C4-2B (cell line): ENCODE data around the gene ST3GAL6.

Experiments used
- H3K27ac ChIP-seq: fragments of 450-650 bp; 2 replicates; pipeline ENCODE4 v1.5.1; 2017
- ZFX ChIP-seq: fragments of 450-650 bp; IDR thresholded peaks from 2 replicates; pipeline ENCODE4 v1.6.1; 2017
- TF ChIP-seq, protein P1 (sequence below): fragments of 450-650 bp; conservative IDR thresholded peaks from 2 replicates; pipeline ENCODE4 v1.5.1; 2017; ENCODE audit warnings: mild to moderate bottlenecking

The ST3GAL6 gene

DNA sequence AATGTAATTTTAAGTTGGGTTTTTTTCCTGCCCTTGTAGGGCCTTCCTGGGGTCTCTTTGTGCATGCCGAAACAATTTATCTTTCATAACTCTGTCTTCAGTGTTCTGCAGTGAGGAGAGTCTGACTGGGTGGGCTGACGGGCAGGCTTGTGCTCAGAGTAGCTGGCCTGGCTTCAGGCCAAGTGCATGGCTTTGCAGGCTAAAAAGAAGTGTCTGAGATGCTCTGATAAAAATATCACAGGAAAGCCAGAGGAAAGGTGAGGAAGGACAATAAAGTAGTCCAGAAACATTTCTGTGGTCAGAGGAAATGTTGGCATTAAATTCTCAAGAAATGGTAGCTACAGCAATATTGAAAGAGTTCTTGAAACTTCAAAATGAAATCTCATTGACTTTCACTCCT, 25.5 kb downstream of the ST3GAL6 start:
- H3K27ac ChIP-seq: no peak overlapping the region

DNA sequence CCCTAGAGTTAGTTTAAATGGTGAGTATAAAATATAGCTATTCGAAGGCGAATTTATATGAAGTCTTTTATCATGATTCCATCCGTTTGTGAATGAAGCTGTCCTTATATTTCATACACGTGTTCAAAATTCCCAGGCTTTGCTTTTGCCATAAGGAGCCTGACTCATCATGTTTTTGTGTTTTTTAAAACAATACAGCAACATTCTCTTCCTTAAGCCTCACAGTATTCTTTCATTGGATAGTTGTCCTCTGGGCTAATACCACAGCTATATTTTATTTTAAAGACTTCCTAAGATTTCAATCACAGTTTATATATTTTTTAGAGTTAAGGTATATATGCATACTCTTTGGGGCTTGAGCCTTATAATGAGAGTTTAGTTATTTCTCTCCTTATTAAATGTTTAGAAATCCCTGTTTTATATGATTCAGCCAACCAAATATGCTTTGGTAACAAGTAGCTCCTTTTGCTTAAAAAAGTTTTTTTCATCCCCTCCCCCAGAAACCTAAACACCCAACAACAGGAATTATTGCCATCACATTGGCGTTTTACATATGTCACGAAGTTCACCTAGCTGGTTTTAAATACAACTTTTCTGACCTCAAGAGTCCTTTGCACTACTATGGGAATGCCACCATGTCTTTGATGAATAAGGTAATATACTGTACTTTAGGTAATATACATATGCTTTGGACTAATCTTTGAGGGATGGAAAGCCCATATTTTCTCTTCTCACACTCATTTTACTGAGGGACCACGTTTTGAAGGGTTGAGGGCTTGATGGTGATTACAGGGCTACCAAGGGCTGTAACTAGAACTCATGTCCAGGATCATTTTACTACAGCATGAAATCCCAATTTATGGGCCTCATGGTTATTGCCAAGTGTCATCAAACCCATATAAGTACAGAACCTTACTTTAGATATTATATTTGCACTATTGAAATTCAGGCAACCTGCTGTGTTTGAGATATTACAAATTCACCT, 28.5 kb downstream of the ST3GAL6 start:
- TF ChIP-seq, protein P1, sequence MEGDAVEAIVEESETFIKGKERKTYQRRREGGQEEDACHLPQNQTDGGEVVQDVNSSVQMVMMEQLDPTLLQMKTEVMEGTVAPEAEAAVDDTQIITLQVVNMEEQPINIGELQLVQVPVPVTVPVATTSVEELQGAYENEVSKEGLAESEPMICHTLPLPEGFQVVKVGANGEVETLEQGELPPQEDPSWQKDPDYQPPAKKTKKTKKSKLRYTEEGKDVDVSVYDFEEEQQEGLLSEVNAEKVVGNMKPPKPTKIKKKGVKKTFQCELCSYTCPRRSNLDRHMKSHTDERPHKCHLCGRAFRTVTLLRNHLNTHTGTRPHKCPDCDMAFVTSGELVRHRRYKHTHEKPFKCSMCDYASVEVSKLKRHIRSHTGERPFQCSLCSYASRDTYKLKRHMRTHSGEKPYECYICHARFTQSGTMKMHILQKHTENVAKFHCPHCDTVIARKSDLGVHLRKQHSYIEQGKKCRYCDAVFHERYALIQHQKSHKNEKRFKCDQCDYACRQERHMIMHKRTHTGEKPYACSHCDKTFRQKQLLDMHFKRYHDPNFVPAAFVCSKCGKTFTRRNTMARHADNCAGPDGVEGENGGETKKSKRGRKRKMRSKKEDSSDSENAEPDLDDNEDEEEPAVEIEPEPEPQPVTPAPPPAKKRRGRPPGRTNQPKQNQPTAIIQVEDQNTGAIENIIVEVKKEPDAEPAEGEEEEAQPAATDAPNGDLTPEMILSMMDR: no peak
- TF ChIP-seq ZFX: no peak
- no peak overlapping the region for H3K27ac ChIP-seq

More for the DNA sequence above, 25.5 kb downstream of the ST3GAL6 start:
- TF ChIP-seq, protein P1: no peak
- TF ChIP-seq ZFX: no peak

DNA sequence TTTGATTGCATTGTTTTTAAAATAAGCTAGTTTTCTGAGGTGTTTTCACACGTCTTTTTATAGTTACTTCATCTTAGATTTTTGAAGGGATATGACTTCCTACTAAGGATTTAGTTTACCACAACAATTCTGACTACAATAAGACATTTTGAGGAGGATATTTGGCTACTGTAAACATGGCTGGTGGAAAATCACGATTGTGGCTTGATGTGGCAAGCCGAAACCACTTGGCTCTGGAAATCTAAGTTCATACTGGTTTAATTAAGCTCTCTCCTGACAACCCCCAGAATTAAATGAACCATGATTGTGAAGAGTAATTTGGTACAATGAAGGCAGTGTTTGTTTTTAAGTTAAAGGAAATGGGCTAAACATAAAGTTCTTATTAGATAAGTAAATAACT, 30.8 kb downstream of the ST3GAL6 start:
- H3K27ac ChIP-seq: no peak overlapping the region
- no peak for TF ChIP-seq ZFX
- TF ChIP-seq, protein P1: no peak

DNA sequence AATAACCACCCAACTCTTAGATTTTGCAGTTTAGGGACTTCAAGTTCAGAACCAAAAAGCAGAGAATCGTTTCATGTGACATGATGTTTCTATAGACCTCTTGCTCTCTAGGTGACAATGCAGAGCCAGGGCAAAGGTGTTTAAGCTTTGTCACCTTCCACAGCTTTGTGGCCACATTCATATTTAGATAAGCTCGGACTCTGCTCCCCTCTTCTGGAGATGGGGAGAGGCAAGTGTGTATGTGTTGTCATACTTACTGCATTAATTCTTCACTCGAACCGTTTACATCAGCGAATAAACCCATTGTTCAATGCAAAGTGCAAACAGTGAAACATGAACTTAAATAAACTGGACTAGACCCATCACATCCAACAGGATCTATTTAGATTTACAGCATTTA, 33.2 kb downstream of the ST3GAL6 start:
- TF ChIP-seq, protein P1: no peak
- no peak for TF ChIP-seq ZFX
- H3K27ac ChIP-seq: no peak overlapping the region

DNA sequence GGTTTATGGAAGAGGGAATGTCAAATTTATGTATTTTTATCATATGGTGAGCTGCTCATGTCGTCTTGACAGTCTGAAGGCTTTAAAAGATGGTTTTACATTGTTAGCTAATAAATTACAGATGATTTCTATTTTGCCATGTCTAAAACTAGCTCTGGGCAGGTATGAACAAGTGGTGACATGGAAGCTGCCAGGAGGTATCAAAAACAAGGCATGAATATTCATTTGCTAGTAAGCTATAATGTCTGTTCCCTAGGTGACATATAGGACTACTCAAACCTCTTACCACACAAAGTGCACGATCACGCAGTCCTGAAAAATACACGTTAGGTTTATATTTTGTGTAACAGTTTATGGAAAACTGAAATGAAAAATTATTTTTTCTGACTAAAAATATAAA, 34.8 kb downstream of the ST3GAL6 start:
- no peak overlapping the region for H3K27ac ChIP-seq
- TF ChIP-seq, protein P1: no peak
- TF ChIP-seq ZFX: no peak

DNA sequence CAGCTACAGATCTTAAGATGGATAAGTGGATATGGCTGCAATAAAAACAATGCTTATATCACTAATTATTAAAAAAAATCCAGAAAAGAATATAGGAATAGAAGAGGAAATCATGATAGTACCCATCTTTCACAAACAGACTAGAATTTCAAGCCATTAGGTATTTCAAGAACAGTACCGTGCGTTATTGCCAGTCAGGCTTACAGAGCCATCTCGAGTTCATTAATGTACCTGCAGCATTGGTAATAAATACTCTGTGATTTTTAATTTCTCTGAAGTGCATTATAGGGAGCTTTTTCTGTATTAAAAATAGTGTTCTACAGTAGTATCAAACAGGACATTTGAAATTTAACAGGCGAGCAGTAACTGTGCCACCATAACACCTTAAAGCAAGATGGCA, 35.7 kb downstream of the ST3GAL6 start:
- no peak for TF ChIP-seq ZFX
- TF ChIP-seq, protein P1: peak; percentile 21; the same call in 1 of the 2 replicates
- no peak overlapping the region for H3K27ac ChIP-seq

DNA sequence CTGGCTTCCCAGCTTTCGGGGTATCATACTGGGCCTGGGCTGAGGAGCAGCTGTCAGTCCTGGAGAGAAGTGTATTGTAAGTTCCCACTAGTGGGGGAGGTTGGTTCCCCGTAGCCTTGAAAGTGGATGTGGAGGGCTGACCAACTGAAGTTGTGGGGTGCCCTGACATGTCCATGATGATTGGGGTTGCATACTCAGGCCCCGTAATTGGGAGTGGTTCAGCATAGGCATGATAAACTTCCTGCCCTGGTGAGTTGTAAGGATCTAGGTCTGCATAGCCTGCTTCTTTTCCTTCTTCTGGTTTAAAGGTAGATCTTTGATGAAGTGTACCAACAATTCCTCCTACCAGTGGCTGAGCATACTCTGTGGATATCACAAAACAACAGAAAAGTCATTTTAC, 36.3 kb downstream of the ST3GAL6 start:
- no peak for TF ChIP-seq ZFX
- TF ChIP-seq, protein P1: no peak
- H3K27ac ChIP-seq: no peak overlapping the region
